HG03196 (cell line): ENCODE measurements around the gene NTM.
A peak's percentile ranks its signal among the peaks of the same experiment; 100 is the strongest.

ENCODE experiments used
- ATAC-seq: cut with Tn5 transposase; IDR thresholded peaks from one replicate; pipeline ENCODE4 v1.9.1; 2021; ENCODE audit not compliant: unreplicated experiment

NTM gene

DNA sequence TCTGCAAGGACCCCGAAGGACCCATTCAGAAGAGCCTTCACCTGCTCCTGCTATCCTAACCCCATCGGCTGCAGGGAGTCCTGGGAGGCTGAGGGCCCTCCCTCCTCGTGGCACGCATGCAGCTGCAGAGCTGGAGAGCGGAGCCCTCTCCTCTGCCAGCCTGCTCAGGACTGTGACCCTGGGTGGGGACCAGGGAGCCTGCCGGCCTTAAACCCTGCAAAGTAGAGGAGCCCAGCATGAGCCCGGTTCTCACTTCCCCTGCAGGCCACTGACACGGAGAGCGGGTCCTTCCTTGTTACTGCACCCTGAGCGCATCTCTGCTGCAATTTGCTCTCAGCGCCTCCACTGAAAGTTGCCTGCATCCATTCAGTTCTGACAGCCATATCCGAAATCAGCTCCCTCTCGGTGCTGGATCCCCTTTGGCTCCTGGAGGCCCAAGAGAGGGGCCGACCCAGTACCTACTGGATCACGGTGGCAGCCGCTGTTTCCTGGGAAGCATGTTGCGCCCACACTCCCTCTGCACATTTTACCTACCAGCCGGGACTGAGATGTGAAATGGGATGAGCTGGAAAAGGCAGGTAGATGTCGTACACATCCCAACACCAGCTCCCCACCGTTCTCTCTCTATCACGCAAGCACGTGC lies 312.1 kb downstream of the NTM start:
- ATAC-seq, result no peak

DNA sequence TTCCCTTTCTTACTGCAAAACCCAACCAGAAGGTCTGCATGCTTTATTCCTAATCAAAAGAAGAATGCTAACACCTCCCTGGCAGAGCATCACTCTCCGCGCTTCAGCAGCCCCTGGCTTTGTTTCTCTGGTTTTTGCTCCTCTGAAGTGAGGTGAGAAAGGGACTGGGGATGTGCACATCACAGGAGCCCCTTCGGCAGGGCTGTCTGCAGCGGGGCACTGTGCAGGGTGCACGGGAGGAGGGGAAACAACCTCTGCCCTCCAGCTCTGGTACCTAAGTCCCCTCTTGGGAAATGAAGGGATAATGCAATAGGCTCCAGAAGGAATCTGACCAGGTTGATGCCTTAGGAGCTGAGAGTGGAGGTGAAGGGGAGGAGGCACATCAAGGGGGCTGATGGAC lies 312.7 kb downstream of the NTM start:
- no peak for ATAC-seq

DNA sequence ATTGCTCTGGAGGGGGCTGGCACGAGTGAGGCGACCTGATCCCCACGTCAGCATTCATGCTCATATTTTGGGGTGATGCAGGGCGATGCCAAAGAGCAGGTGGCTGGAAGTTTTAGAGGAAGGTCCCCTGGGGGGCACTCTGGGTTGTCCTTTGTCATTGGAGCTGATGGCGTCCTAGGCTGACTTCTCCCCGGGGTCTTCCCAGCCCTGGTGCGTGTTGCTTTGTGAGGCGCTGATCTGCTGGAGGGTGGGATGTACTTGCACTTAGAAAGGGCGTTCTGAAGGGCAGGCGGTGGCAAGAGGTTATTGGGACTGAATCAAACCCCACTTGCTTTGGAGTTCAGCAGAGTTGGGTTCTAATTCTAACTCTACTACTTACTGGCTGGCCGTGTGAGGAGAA lies 313.3 kb downstream of the NTM start:
- ATAC-seq, result no peak

DNA sequence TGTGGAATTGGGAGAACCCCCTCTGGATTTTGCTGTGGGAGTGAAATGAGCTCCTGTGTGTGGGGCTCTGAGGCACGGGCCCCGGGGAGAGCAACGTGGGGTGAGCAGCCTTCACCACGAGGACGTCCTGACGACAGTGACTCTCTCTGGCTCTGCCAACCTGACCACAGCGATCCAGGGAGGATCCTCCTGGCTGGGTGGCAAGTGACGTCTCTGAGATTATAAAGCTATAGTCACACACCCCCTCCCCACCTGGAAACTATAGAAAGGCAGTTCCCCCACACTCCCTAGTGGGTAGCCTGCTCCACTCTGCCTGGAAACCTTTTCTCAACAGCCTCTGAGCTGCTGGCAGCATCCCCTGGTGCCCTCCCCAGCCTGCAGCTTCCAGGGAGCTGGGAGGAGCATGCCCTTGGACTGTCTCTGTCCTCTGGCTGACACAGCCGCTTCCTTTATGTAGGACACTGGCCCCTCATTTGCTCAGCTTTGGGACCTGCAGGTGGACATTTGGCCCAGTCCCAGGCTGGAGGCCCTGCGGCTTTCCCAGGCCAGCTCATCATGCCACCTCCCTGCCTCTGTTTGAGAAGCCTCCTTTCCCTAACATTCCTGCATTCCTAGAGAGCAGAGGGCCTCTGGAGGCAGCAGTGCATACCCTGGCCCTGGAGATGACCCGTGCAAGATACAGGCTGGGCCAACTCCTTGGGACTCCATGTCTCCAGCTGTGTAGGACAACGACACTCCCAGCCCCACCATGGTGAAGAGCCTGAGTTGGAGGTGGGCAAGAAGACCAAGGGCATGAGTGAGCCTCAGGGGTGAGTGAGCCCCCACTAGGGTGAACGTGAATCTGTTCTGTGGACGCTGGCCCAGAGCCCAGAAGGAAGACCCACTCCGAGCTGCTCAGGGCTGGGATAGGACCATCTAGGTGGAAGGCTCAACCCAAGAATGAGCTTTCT lies 314.0 kb downstream of the NTM start:
- ATAC-seq, result no peak

DNA sequence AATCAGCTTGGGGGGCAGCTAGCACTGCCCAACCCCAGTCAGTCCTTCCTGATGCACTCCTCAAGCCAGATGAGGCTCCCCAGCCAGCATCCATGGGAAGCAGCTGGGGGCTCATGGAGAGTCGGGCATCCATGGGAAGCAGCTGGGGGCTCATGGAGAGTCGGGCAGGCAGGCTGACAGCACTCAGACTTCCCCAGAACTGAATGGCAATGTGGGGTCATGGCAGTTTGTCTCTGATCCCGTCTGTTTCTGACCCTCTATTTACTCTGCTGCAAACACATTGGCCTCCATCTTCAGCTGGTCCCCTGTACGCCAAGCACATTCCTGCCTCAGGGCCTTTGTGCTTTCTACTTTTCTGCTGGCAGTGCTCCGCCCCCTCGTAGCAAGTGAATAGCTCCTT lies 314.8 kb downstream of the NTM start:
- ATAC-seq, result no peak

DNA sequence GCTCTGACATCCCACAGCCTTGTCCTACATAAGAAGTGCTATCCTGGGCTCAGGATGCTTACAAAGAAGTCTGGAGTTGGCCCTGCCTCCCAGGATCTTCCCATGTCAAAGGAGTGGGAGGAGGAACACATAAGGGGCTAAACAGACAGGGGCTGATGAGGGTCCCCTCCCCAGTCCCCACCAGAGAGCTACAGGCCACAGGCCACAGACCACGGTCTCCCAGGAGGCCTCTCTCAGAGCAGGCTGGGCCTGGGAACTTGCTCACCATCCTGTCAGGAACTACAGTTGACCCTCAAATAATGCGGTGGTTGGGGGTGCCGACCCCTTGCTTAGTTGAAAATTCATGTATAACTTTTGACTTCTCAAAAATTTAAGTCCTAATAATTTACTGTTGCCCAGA lies 315.5 kb downstream of the NTM start:
- ATAC-seq, result no peak

DNA sequence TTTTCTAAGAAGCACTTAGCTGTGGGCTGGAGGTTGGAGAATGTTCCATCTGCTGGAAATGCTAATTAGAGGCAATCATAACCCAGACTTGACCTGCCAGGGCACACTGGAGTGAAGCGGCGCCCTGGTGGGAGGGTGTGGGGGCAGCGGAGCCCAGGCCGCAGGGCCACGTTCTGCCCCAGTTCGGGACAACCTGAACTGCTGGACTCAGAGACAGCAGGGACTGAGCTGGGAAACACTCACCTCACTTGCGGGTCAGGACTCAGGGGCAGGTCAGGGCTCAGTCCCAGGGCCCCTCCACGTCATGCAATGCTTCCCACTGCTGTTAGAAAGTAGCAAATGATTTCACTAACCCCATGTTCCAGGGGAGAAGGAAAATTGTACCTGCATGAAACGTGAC lies 316.4 kb downstream of the NTM start:
- no peak for ATAC-seq

DNA sequence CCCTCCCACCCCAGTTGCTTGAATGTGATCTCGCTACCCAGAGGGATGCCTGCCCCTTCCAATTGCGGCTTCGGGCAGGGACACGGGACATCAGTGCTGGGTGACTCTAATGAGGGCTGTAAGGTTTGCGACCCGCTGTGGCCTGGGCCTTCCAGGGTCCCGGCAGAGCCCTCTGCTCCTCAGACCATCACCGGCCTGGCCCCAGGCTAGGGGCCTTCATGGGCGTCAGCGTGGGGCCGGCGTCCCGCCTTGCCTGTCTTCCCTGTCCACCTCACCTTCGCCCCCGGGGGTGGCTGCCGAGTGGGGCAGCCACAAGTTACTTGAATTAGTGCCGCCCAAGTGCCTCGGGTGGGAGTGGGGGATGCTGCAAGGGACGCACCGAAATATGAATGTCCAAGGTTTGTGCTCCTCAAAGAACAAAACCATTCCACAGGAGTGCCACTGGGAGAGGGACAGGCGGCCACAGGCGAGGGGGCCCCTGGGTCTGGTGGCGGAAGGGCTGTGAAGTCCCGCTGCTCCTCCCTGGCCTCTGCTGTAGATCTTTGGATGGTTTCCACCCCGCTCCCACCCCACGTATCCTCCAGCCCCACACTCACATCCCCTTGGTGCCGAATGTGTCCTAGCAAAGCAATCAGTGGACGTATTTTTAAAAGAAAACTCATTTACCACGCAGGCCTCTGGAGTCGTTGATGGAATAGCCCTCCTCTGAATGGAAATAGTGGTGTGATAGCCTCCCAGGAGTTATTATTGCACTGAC lies 317.1 kb downstream of the NTM start:
- ATAC-seq, result no peak

DNA sequence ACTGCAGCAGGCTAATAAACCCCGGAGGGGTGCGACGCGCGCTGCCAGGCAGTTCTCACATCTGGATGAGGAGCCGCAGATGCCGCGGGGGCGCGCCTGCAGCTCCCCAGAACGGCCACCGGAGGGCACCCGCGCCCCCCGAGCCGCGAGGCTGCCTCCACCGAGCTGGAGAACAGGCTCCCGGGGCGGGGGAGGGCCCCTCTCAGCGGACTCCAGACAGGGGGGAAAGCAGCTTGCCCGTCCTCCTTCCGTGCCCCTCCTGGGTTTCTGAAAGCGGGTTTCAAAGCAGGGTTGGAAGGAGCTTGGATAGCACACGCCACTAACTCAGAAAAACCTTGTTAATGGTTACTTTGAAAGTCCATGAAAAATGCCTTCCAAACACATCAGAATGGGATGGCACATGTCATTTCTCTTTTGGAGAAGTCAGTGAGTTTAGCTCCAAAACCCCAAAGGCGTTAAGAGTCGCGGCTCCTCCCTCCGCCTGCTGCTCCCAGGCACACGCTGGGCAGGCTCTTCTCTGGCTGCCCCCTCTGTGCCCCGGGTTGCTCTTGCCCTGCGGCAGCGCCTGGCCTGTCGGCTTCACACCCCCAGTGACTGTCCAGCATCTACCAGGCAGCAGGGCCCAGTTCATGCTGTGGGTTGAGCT lies 317.8 kb downstream of the NTM start:
- peak; percentile 63 for ATAC-seq

DNA sequence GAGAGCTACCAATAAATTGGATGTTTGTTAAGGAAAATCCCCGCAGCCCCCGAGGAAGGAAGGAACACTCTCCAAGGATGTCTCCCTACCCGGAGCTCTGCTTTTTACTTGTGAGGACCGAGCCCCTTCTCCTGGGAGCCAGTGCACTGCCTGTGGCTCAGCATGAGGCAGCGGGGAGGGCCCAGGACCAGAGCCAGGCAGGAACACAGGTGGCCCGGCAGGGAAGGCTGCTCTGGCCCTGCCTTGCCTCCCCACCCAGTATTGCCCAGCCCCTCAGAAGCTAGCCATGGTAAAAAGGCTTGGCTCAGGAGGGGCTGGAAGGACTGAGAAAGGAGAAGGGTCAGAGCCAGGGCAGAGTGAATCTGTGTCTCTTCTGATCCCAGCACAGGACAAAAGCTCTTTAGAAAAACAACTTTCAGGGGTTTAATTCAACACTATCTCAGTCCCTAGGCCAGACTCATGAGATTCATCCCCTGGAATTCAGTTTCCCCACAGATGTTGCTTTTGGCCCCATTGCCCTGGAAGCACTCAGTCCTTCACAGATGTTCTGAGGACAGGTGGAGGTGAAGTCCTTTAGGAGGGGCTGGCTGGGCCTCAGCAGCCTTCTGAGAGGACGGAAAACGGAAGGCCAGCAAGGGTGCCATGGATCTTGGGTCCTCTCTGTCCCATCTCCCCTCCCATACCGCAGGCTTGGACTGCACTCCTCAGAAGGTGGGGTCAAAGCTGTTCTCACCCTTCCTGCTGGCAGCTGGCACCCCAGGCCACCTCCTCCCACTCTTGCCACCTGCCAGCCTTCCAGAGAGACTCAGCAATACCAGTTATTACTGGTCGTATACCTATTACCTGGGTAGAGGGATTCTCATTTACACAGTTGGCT lies 318.9 kb downstream of the NTM start:
- no peak for ATAC-seq

DNA sequence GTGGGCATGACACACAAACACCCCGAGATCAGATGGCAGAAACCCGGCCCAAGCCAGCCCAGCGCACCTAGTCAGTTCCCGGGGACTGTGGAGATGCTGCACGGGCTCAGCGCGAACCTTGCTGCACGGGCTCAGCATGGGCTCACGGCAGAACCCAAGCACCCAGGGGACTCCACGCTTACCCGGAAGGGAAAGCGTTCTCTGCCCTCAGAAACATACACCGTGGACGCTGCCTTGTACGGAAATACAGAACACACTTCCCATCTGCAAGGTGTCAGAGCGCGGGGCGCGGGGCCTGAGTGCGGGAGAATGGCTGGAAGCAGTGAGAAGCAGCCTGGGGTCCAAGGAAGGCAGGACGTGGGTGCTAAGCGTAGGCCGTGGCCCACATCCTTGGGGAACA lies 319.9 kb downstream of the NTM start:
- no peak for ATAC-seq

DNA sequence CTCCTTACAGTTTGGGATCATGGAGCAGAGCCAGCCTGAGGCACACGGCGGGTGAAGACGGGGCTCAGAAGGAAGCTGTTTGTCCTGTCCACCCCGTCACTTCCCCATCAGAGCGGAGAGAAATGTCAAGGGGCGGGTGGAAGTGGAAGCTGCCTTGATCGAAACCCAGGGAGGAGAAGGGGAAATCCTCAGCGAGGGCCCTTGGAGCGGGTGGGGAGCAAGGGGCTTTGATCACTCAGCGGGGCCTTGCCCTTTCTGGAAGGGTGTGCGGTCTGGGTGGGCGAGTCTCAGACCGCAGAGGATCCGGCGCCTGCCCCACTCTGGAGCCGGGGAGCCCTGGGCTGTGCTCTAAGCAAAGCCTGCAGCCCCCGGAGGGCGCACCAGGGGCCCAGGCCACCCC lies 320.4 kb downstream of the NTM start:
- ATAC-seq, result no peak

DNA sequence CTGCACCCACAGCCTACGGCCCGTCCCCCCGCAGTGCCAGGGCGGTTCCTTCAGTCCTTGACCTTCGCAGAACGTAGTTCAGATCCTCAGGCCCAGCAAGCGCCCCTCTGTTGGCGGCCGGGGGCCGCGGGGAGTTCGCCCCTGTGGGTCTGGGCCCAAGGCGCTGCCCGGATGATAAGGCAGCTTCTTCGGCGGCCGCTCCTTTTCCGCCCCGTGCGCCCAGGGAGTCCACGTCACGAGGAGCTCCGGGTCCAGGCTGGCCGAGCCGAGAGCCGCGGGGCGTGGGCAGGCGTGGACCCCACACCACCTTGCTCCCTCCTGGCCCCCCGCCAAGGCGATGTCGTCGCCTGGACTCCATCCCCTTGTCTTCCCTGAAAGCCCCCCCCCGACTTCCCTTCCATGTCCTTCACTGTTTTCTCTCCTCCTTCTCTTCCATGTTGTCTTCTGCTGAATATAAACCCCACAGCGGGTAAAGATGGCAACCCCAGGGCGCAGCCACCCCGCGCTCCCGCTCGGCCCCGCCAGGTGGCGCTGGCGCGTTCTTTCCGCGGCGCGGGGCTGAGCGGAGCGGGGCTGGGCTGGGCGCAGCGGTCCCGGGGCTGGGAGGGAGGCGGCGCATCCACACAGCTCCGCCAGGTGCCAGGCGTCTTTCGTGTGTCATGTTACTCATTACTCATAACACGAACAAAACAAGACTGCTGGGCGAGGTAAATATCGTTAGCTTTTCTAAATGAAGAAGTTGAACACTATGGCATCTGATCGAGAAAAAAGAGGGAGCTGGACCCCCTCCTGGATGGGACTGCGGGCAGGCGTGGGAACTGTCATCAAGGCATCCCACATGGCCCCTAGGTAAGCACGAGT lies 321.0 kb downstream of the NTM start:
- ATAC-seq, result no peak

DNA sequence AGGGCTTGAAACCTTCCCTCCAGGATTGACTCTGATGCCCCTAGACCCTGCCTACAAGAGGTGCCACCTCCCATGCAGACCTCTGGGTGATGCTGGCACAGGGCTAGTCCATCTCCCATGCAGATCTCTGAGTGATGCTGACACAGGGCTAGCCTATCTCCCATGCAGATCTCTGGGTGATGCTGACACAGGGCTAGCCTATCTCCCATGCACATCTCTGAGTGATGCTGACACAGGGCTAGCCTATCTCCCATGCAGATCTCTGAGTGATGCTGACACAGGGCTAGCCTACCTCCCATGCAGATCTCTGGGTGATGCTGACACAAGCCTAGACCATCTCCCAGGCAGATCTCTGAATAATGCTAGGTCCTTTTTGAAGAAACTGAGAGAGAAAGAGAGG lies 321.7 kb downstream of the NTM start:
- no peak for ATAC-seq

DNA sequence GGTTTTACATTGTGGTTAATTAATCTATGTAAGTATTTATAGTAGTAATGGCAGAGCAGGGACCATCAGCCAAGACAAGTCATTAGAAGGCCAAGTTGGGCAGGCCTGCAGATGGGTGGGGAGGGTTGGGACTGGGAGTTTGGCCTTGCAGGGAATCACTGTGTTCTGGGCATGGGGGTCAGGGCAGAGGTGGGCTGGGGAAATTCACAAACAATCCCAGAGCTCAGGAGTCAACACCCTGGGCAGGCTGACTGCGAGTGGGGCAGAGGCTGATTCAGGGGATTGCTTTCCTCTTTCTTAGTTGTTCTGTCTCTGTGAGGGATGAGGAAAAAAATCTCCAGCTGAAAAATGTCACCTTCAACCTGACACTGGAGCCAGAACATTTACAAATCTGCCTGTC lies 322.5 kb downstream of the NTM start:
- ATAC-seq, result no peak

DNA sequence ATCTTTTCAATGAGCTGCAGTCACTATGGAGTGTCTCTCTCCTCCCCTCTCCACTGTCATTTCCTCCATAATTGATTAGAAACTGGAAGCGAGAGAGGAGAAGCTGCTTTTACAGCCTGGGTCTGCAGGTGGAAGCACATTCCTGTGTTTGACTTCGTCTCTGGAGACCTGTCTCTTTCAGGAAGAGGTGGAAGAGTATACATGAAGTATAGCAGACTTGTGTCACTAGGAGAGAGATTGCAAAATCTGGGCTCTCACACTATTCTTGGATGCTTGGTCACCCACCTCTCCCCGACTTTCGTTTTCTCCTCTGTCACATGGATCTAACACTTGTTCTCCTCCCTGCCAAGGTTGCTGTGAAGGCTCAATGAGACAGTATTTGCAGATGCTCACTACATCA lies 323.3 kb downstream of the NTM start:
- ATAC-seq, result no peak

DNA sequence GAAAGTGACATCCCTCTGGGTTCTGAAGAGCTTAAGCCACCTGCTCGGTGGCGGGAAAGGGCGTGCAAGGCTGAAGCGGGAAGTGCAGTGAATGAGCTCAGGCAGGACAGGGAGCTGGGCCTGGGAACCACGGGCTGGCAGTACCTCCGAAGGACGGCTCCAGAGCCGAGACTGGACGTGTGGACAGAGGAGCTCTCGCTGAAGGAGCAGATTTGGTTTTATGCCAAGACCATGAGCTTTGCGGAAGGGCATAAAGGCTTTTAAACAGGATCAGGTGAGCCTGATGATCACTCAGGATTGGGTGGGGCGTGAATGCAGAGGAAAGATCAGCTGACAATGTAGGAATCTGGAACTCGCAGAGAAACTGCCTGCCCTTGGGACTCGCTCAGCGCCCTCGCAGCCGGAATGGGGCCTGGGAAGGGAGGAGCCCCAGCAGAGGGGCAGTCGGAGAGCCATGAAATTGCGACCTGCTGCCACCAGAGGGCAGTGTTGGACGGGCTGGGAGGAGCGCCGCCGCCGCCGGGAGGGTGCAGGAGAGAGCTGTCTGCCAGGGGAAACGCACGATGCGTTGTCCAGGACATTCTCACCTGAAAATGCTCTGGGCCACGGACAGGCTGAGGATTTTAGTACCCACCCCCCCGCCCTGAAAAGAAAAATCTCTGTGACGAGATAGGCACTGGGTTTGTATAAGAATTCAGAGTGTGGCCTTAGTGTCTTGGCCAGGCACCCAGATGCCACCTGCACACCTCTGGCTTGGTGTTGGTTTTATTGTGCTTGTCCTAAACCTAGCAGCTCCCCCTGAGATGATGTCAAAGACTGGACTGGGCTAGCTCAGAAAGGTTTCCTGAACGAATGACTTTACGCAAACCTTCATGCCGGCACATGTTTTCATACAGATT lies 324.4 kb downstream of the NTM start:
- ATAC-seq, result peak; percentile 90

DNA sequence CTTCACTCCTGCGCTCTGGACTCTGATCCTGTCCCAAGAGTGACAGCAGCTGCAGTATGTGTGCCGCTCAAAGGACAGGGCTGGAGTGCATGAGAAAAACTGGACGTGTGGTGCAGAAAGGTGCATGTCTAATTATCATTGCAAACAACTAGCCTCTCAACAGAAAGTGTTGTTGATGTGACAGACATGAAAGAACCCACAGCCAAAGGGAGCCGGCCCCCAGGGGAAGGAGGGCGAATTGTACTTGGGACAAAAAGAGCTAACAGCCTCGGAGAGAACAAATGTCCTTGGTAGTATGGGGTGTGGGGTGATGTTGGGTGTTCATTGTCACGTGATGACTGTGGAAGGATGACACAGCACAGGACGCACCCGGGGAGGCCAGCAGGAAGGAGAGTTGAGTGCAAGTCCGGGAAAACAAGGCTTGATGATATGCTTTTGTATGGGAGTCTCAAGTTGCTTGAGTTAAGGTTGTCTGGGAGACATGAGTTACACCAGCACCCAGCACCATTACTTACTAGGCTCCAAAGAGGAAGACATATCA lies 325.5 kb downstream of the NTM start:
- no peak for ATAC-seq
